Uterus (tissue), 4 donors: ENCODE results near the gene SQOR. TPM values are rescaled to one million over a fixed set of nuclear protein-coding genes. Genes with fewer than 3 reads are reported as not detected.
A peak's percentile ranks its signal among the peaks of the same experiment; 100 is the strongest.

Experiments
- DNase-seq, 2 donors: peaks; one replicate each; pipeline ENCODE4 v3.0.0-alpha.2; 2019 to 2020
- H3K27ac ChIP-seq, 2 donors: fragments of 200-600 bp; sonication (generic); 1 replicate in 1 of 2; 2 replicates in 1 of 2; pipeline ENCODE4 v1.5.1; 2016 to 2018
- H3K27me3 ChIP-seq, 2 donors: fragments of 200-600 bp; sonication (generic); one replicate each; pipeline ENCODE4 v1.5.1; 2018 to 2019; ENCODE audit warnings: control low read depth in 1 of 2
- H3K36me3 ChIP-seq, 2 donors: fragments of 200-600 bp; sonication (generic); one replicate each; pipeline ENCODE4 v1.5.1; 2019; ENCODE audit warnings: control low read depth in 1 of 2
- H3K4me1 ChIP-seq, 2 donors: fragments of 200-600 bp; sonication (generic); one replicate each; pipeline ENCODE4 v1.5.1; 2018 to 2019; ENCODE audit warnings: control low read depth in 1 of 2
- H3K4me3 ChIP-seq, 2 donors: fragments of 200-600 bp; sonication (generic); 1 replicate in 1 of 2; 2 replicates in 1 of 2; pipeline ENCODE4 v1.5.1; 2018 to 2019; ENCODE audit warnings: mild to moderate bottlenecking in 1 of 2
- H3K9me3 ChIP-seq, 2 donors: fragments of 200-600 bp; sonication (generic); one replicate each; pipeline ENCODE4 v1.5.1; 2019; ENCODE audit warnings: control low read depth in 1 of 2
- POLR2A ChIP-seq, 2 donors: fragments of 450-650 bp; IDR thresholded peaks; one replicate each; pipeline ENCODE4 v1.6.1; 2016; ENCODE audit warnings: antibody characterized with exemption in 2 of 2, mild to moderate bottlenecking in 1 of 2, moderate library complexity in 1 of 2
- intact Hi-C: fragments of 100-400 bp; cut with DNase I; formaldehyde crosslinking; loops from one replicate; pipeline ENCODE4 v1.15.1; 2023; ENCODE audit warnings: low total_unique reads
- total RNA-seq, 4 donors: library from RNA; depleted of rRNA in 3 of 4; stranded (reverse); fragments of >200 nt in 3 of 4; gene quantifications; one replicate each; pipeline versions ENCODE4 v1.1.0 to v1.2.4, GENCODE V29; 2014 to 2023
- TF ChIP-seq, protein P1 (sequence below), 4 experiments: fragments of 200-600 bp in 2 of 4; fragments of 450-650 bp in 2 of 4; sonication (generic) in 2 of 4; IDR thresholded peaks; one replicate each; pipeline ENCODE4 v1.5.1; 2016 to 2019; ENCODE audit warnings: antibody characterized with exemption in 4 of 4, mild to moderate bottlenecking in 2 of 4, moderate library complexity in 1 of 4
- donor health status: DM: yes; HTN: yes; CAD: no.

Gene SQOR
- total RNA-seq: 10 to 100 TPM; 11.5 to 37.1 (median 19.3) TPM

- no peaks in the 10 kb centered on the region for H3K4me1 ChIP-seq
- intact Hi-C loops: no loop called here
- DNase-seq: peak; percentile 76
- TF ChIP-seq, protein P1, sequence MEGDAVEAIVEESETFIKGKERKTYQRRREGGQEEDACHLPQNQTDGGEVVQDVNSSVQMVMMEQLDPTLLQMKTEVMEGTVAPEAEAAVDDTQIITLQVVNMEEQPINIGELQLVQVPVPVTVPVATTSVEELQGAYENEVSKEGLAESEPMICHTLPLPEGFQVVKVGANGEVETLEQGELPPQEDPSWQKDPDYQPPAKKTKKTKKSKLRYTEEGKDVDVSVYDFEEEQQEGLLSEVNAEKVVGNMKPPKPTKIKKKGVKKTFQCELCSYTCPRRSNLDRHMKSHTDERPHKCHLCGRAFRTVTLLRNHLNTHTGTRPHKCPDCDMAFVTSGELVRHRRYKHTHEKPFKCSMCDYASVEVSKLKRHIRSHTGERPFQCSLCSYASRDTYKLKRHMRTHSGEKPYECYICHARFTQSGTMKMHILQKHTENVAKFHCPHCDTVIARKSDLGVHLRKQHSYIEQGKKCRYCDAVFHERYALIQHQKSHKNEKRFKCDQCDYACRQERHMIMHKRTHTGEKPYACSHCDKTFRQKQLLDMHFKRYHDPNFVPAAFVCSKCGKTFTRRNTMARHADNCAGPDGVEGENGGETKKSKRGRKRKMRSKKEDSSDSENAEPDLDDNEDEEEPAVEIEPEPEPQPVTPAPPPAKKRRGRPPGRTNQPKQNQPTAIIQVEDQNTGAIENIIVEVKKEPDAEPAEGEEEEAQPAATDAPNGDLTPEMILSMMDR (IDR thresholded peaks at IDR 0.05): no peak
- TF ChIP-seq POLR2A (IDR thresholded peaks at IDR 0.05): peak; percentile 55 to 75
- no peaks in the 10 kb centered on the region for H3K36me3 ChIP-seq
- H3K27me3 ChIP-seq: no peaks in the 10 kb centered on the region
- H3K4me3 ChIP-seq: peak within 1 kb of the TSS; percentile 70 to 74
- H3K9me3 ChIP-seq: no peaks in the 10 kb centered on the region
- H3K27ac ChIP-seq: peak within 1 kb of the TSS; percentile 79 to 89
Measured at GRCh38 chr15:45634432-45635190, at the start of gene SQOR. SQOR (plus strand) TSS chr15:45635029; CDS start chr15:45658924, 23,895 bp downstream.

- Histone ChIP-seq H3K27me3 (no peaks in the 10 kb centered on the region), H3K4me3 (no peak overlapping the region), H3K4me1 (peaks cover 0 to 6% of the 10 kb centered on the region in 2 donors), H3K36me3 (no peaks in the 10 kb centered on the region), H3K27ac (peak overlapping the region in 1 of 2 donors; percentile 99), H3K9me3 (no peaks in the 10 kb centered on the region)
- intact Hi-C loops: no loop called here
- TF ChIP-seq POLR2A (IDR thresholded peaks at IDR 0.05): no peak
- TF ChIP-seq, protein P1 (IDR thresholded peaks at IDR 0.05): no peak
- DNase-seq: no peak
Measured at GRCh38 chr15:45585069-45585791, 49.6 kb upstream of the SQOR start.

DNA sequence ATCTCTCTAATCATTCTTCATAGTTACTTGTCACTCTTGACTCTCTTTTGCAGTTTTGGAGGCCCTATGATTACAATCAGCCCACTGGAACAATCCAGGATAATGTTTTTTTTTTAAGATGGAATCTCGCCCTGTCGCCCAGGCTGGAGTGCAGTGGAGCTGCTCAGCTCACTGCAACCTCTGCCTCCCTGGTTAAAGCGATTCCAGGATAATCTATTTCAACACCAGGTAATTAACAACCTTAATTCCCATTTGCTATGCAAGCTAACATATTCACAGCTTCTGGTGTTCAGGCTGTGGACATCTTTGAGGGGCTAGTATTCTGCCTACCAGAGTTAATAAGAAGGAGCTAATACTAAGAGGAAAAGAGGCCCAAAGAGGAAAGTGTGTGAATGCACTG is 48.7 kb upstream of the SQOR start:
- Histone ChIP-seq H3K27ac (peak overlapping the region; percentile 97 to 99), H3K36me3 (no peaks in the 10 kb centered on the region), H3K4me1 (peaks cover 0 to 6% of the 10 kb centered on the region in 2 donors), H3K9me3 (no peaks in the 10 kb centered on the region), H3K4me3 (peak overlapping the region; percentile 83 to 98), H3K27me3 (no peaks in the 10 kb centered on the region)
- intact Hi-C loops: no loop called here
- no peak for DNase-seq
- no peak for TF ChIP-seq POLR2A (IDR thresholded peaks at IDR 0.05)
- TF ChIP-seq, protein P1 (IDR thresholded peaks at IDR 0.05): no peak

DNA sequence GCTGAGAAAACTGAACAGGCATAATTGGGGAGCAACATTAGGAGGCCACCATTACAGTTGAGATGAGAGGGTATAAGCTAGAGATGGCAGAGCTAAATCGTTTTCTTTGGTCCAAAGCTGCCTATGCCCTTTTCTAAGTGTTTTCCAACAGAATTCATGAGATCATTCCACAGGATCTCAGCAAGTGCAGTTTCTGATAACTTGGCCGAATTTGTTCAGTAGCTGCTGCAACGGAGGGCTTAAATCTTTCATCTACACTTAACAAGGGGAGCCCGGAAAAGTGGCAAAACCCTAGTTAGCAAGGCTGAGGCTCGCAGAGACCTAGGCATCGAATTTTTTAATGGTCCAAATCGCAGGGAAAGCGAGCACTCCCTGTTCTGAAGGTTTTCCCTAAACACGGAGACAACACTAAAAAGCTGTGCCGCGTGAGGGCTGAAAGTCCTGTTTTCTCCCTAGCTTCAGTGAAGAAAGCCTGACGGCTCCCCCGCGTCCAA is 48.2 kb upstream of the SQOR start:
- peaks cover 0 to 6% of the 10 kb centered on the region in 2 donors for H3K4me1 ChIP-seq
- H3K36me3 ChIP-seq: no peaks in the 10 kb centered on the region
- H3K27me3 ChIP-seq: no peaks in the 10 kb centered on the region
- intact Hi-C loops: no loop called here
- no peak for DNase-seq
- peak overlapping the region; percentile 97 to 99 for H3K27ac ChIP-seq
- no peaks in the 10 kb centered on the region for H3K9me3 ChIP-seq
- H3K4me3 ChIP-seq: peak overlapping the region; percentile 83 to 98
- TF ChIP-seq, protein P1 (IDR thresholded peaks at IDR 0.05): no peak
- no peak for TF ChIP-seq POLR2A (IDR thresholded peaks at IDR 0.05)
